Measurements from ENCODE around the gene ALDH4A1. TPM values are rescaled to one million over a fixed set of nuclear protein-coding genes. Genes with fewer than 3 reads are reported as not detected.

The ALDH4A1 gene
- total RNA-seq, 4 donors from 2014 or later: 22.2 to 96.8 (median 67.3) TPM

DNA sequence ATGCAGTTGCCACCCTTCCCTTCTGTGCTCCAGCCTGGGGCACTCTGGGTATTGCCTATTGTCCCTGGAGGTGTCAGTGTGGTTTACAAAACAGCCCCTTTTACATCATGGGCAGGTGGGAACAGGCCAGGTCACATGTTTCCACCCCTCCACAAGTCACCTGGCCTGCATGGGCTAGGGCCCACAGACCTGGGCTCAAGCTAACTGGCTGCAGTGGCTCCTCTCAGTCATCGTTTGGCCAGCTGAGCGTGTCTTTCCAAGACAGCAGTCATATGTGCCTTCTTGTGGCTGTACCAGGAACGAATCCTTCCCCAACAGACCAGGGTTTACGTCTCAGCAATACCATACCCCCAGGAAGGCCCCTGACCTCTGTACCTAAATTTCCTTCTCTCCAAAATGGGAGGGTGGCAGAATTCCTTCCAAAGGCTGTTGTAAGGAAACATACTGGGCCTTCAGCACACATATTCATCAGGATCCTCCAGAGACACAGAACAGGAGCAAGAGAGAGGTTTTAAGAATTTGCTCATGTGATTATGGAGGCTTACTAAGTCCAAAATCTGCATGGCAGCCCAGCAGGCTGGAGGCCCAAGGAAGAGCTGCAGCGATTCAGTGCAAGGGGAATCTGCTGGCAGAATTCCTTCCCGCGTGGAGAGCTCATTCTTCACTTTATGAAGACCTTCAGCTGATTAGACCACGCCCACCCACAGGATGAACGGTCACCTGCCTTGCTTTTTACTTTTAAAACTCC, 32.3 kb downstream of the ALDH4A1 start:
- TF ChIP-seq, protein P1, sequence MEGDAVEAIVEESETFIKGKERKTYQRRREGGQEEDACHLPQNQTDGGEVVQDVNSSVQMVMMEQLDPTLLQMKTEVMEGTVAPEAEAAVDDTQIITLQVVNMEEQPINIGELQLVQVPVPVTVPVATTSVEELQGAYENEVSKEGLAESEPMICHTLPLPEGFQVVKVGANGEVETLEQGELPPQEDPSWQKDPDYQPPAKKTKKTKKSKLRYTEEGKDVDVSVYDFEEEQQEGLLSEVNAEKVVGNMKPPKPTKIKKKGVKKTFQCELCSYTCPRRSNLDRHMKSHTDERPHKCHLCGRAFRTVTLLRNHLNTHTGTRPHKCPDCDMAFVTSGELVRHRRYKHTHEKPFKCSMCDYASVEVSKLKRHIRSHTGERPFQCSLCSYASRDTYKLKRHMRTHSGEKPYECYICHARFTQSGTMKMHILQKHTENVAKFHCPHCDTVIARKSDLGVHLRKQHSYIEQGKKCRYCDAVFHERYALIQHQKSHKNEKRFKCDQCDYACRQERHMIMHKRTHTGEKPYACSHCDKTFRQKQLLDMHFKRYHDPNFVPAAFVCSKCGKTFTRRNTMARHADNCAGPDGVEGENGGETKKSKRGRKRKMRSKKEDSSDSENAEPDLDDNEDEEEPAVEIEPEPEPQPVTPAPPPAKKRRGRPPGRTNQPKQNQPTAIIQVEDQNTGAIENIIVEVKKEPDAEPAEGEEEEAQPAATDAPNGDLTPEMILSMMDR (IDR thresholded peaks at IDR 0.05): no peak
- ATAC-seq (ENCODE audit: low FRiP score) (no peak), DNase-seq (ENCODE audit: low spot score) (no peak)

DNA sequence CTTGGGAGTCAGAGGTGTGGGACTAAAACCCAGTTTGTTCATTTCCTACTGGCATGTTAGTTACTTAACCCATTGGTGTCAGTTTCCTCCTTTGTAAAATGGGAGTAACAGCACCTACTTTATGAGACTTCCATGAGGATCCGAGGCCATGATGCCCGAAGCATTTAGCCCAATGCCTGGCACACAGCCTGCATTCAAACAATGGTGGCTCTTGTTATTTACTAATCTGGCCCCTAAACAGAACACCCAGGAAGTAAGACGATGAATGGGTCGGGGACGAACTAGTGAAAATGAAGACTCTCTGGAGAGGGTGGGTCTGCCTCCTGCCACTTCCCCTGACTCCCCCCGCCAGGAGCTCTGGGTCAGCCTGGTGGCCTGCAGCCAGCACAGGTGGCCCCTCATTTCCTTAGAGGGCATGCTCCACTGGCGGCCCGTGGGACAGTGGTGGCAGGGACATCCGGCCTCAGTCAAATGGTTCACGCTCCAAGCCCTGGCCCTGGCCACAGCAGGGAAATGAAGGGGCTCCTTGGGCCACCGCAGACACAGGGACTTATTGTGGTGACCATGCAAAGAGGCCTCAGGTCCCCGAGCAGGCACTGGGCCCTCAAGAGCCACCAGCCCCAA, 33.4 kb downstream of the ALDH4A1 start:
- DNase-seq (ENCODE audit: low spot score) (no peak), ATAC-seq (ENCODE audit: low FRiP score) (no peak)
- TF ChIP-seq, protein P1 (IDR thresholded peaks at IDR 0.05): no peak

DNA sequence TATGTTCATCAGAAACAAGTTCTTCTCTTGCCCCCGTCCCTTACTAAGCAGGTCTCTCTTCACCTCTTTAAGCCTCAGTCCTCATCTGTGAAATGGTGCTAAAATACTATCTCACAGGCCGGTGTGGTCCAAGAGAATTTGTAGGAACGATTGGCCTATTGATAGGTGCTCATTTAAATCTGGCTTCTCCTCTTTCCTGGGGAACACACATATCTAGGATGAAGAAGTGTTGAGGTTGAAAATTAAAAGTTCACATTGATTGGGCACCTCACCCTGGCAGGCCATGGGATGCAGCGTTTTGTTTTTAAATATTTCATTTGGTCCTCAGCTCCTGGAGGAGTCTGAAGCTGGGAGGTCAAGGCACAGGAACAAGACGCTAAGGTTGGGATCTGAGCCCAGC, 34.0 kb downstream of the ALDH4A1 start:
- ATAC-seq (ENCODE audit: low FRiP score): no peak
- TF ChIP-seq, protein P1 (IDR thresholded peaks at IDR 0.05): no peak
- no peak for DNase-seq (ENCODE audit: low spot score)

DNA sequence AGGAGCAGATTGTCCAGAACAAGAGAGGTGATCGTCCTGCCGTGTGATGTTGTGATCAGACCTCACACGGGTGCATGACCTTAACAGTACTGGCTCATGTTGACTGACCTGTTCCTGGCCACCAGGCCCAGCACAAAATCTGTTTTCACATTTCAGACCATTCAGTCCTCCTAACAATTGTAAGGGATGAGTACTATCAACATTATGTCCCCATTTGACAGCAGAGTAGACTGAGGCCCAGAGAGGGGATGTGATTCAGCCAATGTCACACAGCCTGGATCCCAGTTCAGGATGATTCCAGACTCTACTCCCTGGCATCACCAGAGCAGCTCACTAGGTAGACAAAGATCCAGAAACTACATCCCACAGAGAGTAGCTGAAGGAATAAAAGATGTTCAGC, 35.5 kb downstream of the ALDH4A1 start:
- TF ChIP-seq, protein P1 (IDR thresholded peaks at IDR 0.05): no peak
- ATAC-seq (ENCODE audit: low FRiP score): no peak

DNA sequence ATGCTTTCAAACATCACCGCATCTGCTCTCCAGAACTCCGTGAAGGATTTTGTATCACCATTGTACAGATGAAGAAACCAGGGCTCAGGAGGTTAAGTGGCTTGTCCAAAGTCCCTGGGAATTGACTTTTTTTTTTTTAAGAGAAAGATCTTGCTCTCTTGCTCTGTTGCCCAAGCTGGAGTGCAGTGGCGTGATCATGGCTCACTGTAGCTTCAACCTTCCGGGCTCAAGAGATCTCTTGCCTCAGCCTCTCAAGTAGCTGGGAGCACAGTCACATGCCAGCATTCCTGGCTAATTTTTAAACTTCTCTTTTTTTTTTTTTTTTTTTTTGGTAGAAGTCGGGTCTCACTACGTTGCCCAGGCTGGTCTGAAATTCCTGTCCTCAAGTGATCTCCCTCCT, 36.0 kb downstream of the ALDH4A1 start:
- DNase-seq (ENCODE audit: low spot score): no peak
- no peak for ATAC-seq (ENCODE audit: low FRiP score)
- TF ChIP-seq, protein P1 (IDR thresholded peaks at IDR 0.05): no peak

More for the DNA sequence above, 35.5 kb downstream of the ALDH4A1 start:
- DNase-seq (ENCODE audit: low spot score): no peak

DNA sequence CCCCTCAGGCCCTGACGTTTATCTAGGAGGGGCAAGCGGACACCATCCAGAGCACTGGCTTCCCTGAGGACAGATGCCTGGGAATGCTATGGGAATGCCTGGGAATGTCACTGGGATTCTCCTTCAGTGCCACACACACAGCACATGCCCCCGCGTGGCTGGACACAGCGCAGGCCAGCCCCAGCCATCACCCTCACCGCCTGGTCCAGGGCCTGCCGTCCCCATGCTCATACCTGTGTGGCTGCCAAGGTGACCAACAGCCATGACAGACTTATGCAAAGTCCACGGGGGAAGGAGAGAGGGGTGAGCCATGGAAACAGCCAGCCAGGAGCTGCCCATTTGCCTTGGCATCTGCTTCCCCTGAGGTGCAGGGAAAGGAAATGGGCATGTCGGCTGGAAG, 37.2 kb downstream of the ALDH4A1 start:
- DNase-seq (ENCODE audit: low spot score): no peak
- TF ChIP-seq, protein P1 (IDR thresholded peaks at IDR 0.05): no peak
- ATAC-seq (ENCODE audit: low FRiP score): no peak

DNA sequence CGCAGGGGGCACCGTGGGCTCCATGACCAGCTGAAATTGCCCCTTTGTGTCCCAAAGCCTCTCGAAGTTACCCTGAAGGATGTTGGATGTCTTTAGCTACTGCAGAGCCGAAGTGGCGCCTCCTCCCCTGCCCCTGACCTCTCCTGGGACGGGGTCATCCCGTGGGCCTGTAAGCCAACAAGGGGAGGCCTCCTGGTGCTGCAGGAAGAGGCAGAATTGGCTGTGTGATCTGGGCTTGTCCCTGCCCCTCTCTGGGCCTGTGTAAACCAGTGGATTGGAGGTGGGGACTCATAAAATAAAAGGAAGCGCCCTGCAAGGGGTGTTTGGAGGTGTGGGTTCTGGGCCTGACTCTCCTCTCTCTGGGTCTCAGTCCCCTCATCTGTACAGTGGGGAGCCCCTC, 40.8 kb downstream of the ALDH4A1 start:
- TF ChIP-seq, protein P1 (IDR thresholded peaks at IDR 0.05): no peak
- ATAC-seq (ENCODE audit: low FRiP score) (no peak), DNase-seq (ENCODE audit: low spot score) (no peak)
